HEK293 (cell line): Measurements from ENCODE around the gene PTP4A2.

ENCODE experiments used
- CTCF ChIA-PET: fragments of 350-600 bp; formaldehyde crosslinking; extraction: SDS; loops from one replicate; lab custom pipeline; 2021; ENCODE audit warnings: antibody characterized with exemption; lab: Yijun Ruan, JAX
- POLR2A ChIA-PET: fragments of 300-600 bp; formaldehyde crosslinking; extraction: SDS; loops from one replicate; lab custom pipeline; 2020; ENCODE audit warnings: antibody characterized with exemption, inconsistent platforms; lab: Yijun Ruan, JAX
- H3K27ac ChIP-seq: fragments of 200-500 bp; sonication (Bioruptor generic); 2 replicates; pipeline ENCODE4 v1.5.1; 2014; ENCODE audit warnings: low read depth, low read length, control low read depth, inconsistent platforms; ENCODE audit errors: extremely low read depth
- H3K36me3 ChIP-seq, 2 experiments: fragments of 200-500 bp in 1 of 2; sonication (Bioruptor generic) in 1 of 2; 1 replicate in 1 of 2; 2 replicates in 1 of 2; pipeline ENCODE4 v1.5.1; 2014 to 2017; ENCODE audit warnings: inconsistent platforms in 2 of 2, low read length in 2 of 2; ENCODE audit not compliant: control insufficient read depth in 2 of 2, insufficient read depth in 1 of 2
- H3K4me1 ChIP-seq: fragments of 200-500 bp; sonication (Bioruptor generic); 2 replicates; pipeline ENCODE4 v1.5.1; 2014; ENCODE audit warnings: mild to moderate bottlenecking, low read length, inconsistent platforms; ENCODE audit not compliant: control insufficient read depth, insufficient read depth
- H3K4me3 ChIP-seq: 2 replicates; pipeline ENCODE4 v1.5.1; 2011; ENCODE audit warnings: low read depth, mild to moderate bottlenecking, control low read depth, low read length, moderate library complexity
- H3K9me3 ChIP-seq: fragments of 200-500 bp; sonication (Bioruptor generic); 2 replicates; pipeline ENCODE4 v1.5.1; 2014; ENCODE audit warnings: low read depth, low read length, inconsistent platforms; ENCODE audit not compliant: control insufficient read depth, insufficient read depth
- GLI4 ChIP-seq: fragments of 450-650 bp; formaldehyde crosslinking; IDR thresholded peaks from 2 replicates; pipeline ENCODE4 v1.5.1; 2016; ENCODE audit warnings: missing biosample characterization, missing genetic modification characterization
- KLF16 ChIP-seq: fragments of 450-650 bp; formaldehyde crosslinking; IDR thresholded peaks from 2 replicates; pipeline ENCODE4 v1.5.1; 2017; ENCODE audit warnings: missing biosample characterization, missing genetic modification characterization
- OSR2 ChIP-seq: fragments of 450-650 bp; formaldehyde crosslinking; IDR thresholded peaks from 2 replicates; pipeline ENCODE4 v1.5.1; 2016; ENCODE audit warnings: missing biosample characterization, missing genetic modification characterization
- SALL2 ChIP-seq: fragments of 450-650 bp; formaldehyde crosslinking; IDR thresholded peaks from 2 replicates; pipeline ENCODE4 v1.5.0; 2017; ENCODE audit warnings: missing biosample characterization, mild to moderate bottlenecking, missing genetic modification characterization, borderline replicate concordance
- SP3 ChIP-seq: fragments of 450-650 bp; formaldehyde crosslinking; IDR thresholded peaks from 2 replicates; pipeline ENCODE4 v1.5.1; 2016; ENCODE audit warnings: missing biosample characterization, missing genetic modification characterization
- SP7 ChIP-seq: fragments of 450-650 bp; formaldehyde crosslinking; IDR thresholded peaks from 2 replicates; pipeline ENCODE4 v1.5.1; 2016; ENCODE audit warnings: missing biosample characterization, missing genetic modification characterization
- YY2 ChIP-seq: fragments of 450-650 bp; formaldehyde crosslinking; IDR thresholded peaks from 2 replicates; pipeline ENCODE4 v1.5.1; 2016; ENCODE audit warnings: missing biosample characterization, missing genetic modification characterization
- ZNF121 ChIP-seq: fragments of 450-650 bp; formaldehyde crosslinking; IDR thresholded peaks from 2 replicates; pipeline ENCODE4 v1.5.1; 2016; ENCODE audit warnings: missing biosample characterization, missing genetic modification characterization
- ZNF140 ChIP-seq: fragments of 450-650 bp; formaldehyde crosslinking; IDR thresholded peaks from 2 replicates; pipeline ENCODE4 v1.5.1; 2016; ENCODE audit warnings: missing biosample characterization, missing genetic modification characterization
- ZNF155 ChIP-seq: fragments of 450-650 bp; formaldehyde crosslinking; IDR thresholded peaks from 2 replicates; pipeline ENCODE4 v1.5.1; 2016; ENCODE audit warnings: missing biosample characterization, missing genetic modification characterization
- ZNF514 ChIP-seq: fragments of 450-650 bp; formaldehyde crosslinking; IDR thresholded peaks from 2 replicates; pipeline ENCODE4 v1.5.1; 2016; ENCODE audit warnings: missing biosample characterization, missing genetic modification characterization
- ZNF654 ChIP-seq: fragments of 450-650 bp; formaldehyde crosslinking; IDR thresholded peaks from 2 replicates; pipeline ENCODE4 v1.5.1; 2016; ENCODE audit warnings: low read depth, missing biosample characterization, missing genetic modification characterization
- ZNF664 ChIP-seq: fragments of 450-650 bp; formaldehyde crosslinking; IDR thresholded peaks from 2 replicates; pipeline ENCODE4 v1.5.1; 2016; ENCODE audit warnings: missing biosample characterization, missing genetic modification characterization
- ZNF76 ChIP-seq: fragments of 450-650 bp; formaldehyde crosslinking; IDR thresholded peaks from 2 replicates; pipeline ENCODE4; 2016; ENCODE audit warnings: low read depth, missing biosample characterization, missing genetic modification characterization, borderline replicate concordance
- ZSCAN23 ChIP-seq: fragments of 450-650 bp; formaldehyde crosslinking; IDR thresholded peaks from 2 replicates; pipeline ENCODE4 v1.5.1; 2016; ENCODE audit warnings: missing biosample characterization, missing genetic modification characterization
- TF ChIP-seq, protein P1 (sequence below): fragments of 450-650 bp; formaldehyde crosslinking; IDR thresholded peaks from 2 replicates; pipeline ENCODE4 v1.5.1; 2016; ENCODE audit warnings: missing biosample characterization, missing genetic modification characterization
- TF ChIP-seq, protein P2 (sequence below): fragments of 450-650 bp; formaldehyde crosslinking; IDR thresholded peaks from 2 replicates; pipeline ENCODE4 v1.5.1; 2017; ENCODE audit warnings: missing biosample characterization, missing genetic modification characterization
- TF ChIP-seq, protein P3 (sequence below): fragments of 450-650 bp; formaldehyde crosslinking; IDR thresholded peaks from 2 replicates; pipeline ENCODE4 v1.5.1; 2016; ENCODE audit warnings: missing biosample characterization, missing genetic modification characterization
- TF ChIP-seq, protein P4 (sequence below): fragments of 450-650 bp; formaldehyde crosslinking; IDR thresholded peaks from 2 replicates; pipeline ENCODE4 v1.5.1; 2016; ENCODE audit warnings: missing biosample characterization, missing genetic modification characterization
- TF ChIP-seq, protein P5 (sequence below): fragments of 450-650 bp; formaldehyde crosslinking; IDR thresholded peaks from 2 replicates; pipeline ENCODE4 v1.5.1; 2016; ENCODE audit warnings: missing biosample characterization, missing genetic modification characterization

Gene PTP4A2

DNA sequence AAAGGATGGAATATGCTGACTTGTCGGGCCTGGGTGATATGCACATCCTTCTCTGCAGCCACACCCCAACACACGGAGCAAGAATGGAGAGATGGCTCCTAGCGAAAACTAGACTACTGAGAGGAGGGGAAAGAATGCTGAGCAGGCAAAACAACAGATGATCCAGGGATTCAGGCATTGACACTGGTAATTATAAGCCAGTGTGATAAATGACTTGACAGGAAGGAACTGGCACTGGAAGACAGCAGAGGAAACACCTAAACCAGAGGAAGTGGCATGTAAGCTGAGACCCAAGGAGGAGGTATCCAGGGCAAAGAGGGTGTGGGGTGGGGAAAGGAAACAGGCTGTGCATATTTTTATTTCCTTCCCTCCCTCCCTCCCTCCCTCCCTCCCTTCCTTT lies 43.8 kb upstream of the PTP4A2 start (continued):
- TF ChIP-seq, protein P1, sequence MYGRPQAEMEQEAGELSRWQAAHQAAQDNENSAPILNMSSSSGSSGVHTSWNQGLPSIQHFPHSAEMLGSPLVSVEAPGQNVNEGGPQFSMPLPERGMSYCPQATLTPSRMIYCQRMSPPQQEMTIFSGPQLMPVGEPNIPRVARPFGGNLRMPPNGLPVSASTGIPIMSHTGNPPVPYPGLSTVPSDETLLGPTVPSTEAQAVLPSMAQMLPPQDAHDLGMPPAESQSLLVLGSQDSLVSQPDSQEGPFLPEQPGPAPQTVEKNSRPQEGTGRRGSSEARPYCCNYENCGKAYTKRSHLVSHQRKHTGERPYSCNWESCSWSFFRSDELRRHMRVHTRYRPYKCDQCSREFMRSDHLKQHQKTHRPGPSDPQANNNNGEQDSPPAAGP: 0 out of 2 replicates have a peak, but pooled peaks have one; percentile 38
- TF ChIP-seq ZNF664 (tag by site-specific recombination) (no peak), ZNF654 (tag by site-specific recombination) (no peak), ZNF155 (no peak), SP7 (tag by site-specific recombination) (peak; percentile 97), YY2 (tag by site-specific recombination) (no peak), OSR2 (tag by site-specific recombination) (no peak)
- TF ChIP-seq, protein P2, sequence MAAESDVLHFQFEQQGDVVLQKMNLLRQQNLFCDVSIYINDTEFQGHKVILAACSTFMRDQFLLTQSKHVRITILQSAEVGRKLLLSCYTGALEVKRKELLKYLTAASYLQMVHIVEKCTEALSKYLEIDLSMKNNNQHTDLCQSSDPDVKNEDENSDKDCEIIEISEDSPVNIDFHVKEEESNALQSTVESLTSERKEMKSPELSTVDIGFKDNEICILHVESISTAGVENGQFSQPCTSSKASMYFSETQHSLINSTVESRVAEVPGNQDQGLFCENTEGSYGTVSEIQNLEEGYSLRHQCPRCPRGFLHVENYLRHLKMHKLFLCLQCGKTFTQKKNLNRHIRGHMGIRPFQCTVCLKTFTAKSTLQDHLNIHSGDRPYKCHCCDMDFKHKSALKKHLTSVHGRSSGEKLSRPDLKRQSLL (tag by site-specific recombination): no peak

DNA sequence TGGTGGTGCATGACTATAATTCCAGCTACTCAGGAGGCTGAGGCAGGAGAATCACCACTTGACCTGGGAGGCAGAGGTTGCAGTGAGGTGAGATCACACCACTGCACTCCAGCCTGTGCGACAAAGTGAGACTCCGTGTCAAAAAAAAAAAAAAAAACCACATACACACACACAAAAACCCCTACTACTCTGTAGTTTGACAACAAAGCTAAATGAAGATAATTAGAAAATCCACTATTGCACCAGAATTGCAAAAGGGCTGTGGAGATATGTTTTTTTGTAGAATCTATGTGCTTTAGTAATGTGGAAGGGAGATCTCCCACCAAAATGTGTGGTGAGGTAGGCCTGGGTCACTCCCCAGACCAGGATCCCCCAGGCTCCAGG lies 43.3 kb upstream of the PTP4A2 start:
- no peak overlapping the region for H3K4me3 ChIP-seq
- H3K27ac ChIP-seq: no peak overlapping the region
- POLR2A ChIA-PET: no interaction called here
- TF ChIP-seq ZNF140 (tag by site-specific recombination): no peak
- TF ChIP-seq ZNF514 (tag by site-specific recombination): no peak
- TF ChIP-seq KLF16 (tag by site-specific recombination): no peak
- no peak for TF ChIP-seq ZSCAN23 (tag by site-specific recombination)
- TF ChIP-seq ZNF121 (tag by site-specific recombination): no peak
- TF ChIP-seq SALL2 (tag by site-specific recombination): no peak
- TF ChIP-seq SP3: no peak
- TF ChIP-seq, protein P3, sequence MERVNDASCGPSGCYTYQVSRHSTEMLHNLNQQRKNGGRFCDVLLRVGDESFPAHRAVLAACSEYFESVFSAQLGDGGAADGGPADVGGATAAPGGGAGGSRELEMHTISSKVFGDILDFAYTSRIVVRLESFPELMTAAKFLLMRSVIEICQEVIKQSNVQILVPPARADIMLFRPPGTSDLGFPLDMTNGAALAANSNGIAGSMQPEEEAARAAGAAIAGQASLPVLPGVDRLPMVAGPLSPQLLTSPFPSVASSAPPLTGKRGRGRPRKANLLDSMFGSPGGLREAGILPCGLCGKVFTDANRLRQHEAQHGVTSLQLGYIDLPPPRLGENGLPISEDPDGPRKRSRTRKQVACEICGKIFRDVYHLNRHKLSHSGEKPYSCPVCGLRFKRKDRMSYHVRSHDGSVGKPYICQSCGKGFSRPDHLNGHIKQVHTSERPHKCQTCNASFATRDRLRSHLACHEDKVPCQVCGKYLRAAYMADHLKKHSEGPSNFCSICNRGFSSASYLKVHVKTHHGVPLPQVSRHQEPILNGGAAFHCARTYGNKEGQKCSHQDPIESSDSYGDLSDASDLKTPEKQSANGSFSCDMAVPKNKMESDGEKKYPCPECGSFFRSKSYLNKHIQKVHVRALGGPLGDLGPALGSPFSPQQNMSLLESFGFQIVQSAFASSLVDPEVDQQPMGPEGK: no peak
- no peak for TF ChIP-seq GLI4 (tag by site-specific recombination)
- no peak for TF ChIP-seq ZNF76 (tag by site-specific recombination)
- TF ChIP-seq, protein P4, sequence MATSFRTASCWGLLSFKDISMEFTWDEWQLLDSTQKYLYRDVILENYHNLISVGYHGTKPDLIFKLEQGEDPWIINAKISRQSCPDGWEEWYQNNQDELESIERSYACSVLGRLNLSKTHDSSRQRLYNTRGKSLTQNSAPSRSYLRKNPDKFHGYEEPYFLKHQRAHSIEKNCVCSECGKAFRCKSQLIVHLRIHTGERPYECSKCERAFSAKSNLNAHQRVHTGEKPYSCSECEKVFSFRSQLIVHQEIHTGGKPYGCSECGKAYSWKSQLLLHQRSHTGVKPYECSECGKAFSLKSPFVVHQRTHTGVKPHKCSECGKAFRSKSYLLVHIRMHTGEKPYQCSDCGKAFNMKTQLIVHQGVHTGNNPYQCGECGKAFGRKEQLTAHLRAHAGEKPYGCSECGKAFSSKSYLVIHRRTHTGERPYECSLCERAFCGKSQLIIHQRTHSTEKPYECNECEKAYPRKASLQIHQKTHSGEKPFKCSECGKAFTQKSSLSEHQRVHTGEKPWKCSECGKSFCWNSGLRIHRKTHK (tag by site-specific recombination): no peak
- TF ChIP-seq, protein P5, sequence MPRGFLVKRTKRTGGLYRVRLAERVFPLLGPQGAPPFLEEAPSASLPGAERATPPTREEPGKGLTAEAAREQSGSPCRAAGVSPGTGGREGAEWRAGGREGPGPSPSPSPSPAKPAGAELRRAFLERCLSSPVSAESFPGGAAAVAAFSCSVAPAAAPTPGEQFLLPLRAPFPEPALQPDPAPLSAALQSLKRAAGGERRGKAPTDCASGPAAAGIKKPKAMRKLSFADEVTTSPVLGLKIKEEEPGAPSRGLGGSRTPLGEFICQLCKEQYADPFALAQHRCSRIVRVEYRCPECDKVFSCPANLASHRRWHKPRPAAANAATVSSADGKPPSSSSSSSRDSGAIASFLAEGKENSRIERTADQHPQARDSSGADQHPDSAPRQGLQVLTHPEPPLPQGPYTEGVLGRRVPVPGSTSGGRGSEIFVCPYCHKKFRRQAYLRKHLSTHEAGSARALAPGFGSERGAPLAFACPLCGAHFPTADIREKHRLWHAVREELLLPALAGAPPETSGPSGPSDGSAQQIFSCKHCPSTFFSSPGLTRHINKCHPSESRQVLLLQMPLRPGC (tag by site-specific recombination): no peak
- H3K9me3 ChIP-seq: no peaks in the 10 kb centered on the region
- no peaks in the 10 kb centered on the region for H3K4me1 ChIP-seq
- H3K36me3 ChIP-seq: no peaks in the 10 kb centered on the region
- CTCF ChIA-PET: interaction anchor here (0.5 to 1.8 kb wide), 2 partner anchors 17 to 268 kb away, joined by 4 to 6 read pairs; no protein-coding TSS in a partner anchor
